NCI-H774 (cell line): ENCODE measurements around the gene MED23.

ENCODE experiments used
- DNase-seq: peaks from one replicate; lab custom pipeline; 2025; lab: John Stamatoyannopoulos, UW

Gene MED23, protein sequence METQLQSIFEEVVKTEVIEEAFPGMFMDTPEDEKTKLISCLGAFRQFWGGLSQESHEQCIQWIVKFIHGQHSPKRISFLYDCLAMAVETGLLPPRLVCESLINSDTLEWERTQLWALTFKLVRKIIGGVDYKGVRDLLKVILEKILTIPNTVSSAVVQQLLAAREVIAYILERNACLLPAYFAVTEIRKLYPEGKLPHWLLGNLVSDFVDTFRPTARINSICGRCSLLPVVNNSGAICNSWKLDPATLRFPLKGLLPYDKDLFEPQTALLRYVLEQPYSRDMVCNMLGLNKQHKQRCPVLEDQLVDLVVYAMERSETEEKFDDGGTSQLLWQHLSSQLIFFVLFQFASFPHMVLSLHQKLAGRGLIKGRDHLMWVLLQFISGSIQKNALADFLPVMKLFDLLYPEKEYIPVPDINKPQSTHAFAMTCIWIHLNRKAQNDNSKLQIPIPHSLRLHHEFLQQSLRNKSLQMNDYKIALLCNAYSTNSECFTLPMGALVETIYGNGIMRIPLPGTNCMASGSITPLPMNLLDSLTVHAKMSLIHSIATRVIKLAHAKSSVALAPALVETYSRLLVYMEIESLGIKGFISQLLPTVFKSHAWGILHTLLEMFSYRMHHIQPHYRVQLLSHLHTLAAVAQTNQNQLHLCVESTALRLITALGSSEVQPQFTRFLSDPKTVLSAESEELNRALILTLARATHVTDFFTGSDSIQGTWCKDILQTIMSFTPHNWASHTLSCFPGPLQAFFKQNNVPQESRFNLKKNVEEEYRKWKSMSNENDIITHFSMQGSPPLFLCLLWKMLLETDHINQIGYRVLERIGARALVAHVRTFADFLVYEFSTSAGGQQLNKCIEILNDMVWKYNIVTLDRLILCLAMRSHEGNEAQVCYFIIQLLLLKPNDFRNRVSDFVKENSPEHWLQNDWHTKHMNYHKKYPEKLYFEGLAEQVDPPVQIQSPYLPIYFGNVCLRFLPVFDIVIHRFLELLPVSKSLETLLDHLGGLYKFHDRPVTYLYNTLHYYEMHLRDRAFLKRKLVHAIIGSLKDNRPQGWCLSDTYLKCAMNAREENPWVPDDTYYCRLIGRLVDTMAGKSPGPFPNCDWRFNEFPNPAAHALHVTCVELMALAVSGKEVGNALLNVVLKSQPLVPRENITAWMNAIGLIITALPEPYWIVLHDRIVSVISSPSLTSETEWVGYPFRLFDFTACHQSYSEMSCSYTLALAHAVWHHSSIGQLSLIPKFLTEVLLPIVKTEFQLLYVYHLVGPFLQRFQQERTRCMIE (N-terminal part only)

GRCh38 chr6:131627724-131628682, at the start of gene MED23:
Gene MED23 (minus strand): TSS chr6:131628242. CDS start chr6:131628049, 193 bp downstream.
- DNase-seq, result peak; percentile 94

DNA sequence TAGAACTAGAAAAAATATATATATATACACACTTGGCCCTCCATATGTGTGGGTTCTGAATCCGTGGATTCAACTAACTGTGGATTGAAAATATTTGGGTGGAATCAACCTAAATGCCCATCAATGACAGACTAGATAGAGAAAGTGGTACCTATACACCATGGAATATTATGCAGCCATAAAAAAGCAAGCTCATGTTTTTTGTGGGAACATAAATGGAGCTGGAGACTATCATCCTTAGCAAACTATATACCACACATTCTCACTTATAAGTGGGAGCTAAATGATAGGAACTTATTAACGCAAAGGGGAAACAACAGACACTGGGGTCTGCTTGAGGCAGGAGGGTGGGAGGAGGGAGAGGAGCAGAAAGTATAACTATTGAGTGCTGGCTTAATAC, 45.1 kb upstream of the MED23 start:
- DNase-seq, result no peak

DNA sequence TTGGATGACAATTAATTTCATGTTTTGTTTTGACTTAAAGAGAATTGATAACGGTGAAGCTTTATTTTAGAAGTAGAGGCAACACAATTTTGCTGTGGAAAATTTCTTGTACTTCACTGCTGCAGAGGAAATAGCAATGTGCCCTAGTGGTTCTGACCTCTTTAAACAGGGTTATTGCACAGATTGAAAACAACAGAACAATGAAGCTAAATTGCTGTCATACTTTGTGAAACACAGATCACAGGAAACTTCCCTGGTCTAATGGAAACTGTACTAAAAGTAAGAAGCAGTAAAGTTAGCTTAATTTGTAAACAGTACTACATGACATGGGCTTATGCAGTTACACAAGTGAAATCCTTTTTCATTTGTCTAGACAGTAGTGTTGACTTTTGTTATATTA, 41.8 kb upstream of the MED23 start:
- no peak for DNase-seq

GRCh38 chr6:131663578-131664165, 35.6 kb upstream of the MED23 start:
- DNase-seq, result no peak

- DNase-seq, result no peak
Observed at GRCh38 chr6:131660195-131660594, 32.2 kb upstream of the MED23 start.

GRCh38 chr6:131658287-131658686, 30.2 kb upstream of the MED23 start:
- no peak for DNase-seq

- DNase-seq, result no peak
Observed at GRCh38 chr6:131657630-131658111, 29.6 kb upstream of the MED23 start.

DNA sequence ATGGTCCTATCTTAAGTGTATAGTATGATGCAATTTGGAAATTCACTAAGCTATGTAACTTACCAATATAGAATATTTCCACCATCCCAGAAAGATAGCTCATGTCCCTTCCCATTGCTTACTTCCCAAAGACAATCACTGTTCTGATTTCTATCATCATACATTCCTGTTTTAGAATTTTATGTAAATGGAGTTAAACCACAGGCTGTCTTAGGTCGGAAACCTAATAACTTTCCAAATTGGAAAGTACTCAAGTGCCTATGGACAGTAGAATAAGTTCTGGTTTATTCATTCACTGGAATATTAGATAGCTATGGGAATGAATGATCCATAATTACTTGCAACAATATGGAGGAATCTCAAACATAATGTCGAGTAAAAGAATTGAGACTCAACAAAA, 29.2 kb upstream of the MED23 start:
- no peak for DNase-seq

DNA sequence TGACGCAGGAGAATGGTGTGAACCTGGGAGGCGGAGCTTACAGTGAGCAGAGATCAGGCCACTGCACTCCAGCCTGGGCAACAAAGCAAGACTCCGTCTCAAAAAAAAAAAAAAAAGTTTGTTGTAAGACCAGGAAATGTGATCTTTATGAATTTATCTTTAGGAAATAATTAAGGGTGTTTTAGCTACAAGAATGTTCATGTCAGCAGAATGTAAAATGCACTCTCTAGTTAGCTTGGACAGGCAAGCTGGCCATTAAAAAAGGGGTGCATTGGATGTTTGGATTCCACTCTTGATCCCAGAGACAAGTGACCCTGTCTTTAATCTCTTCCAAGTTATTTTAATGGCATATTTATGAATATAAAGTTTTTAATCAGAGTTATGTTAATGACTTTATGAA, 28.6 kb upstream of the MED23 start:
- no peak for DNase-seq

- DNase-seq, result no peak
Observed at GRCh38 chr6:131655951-131656350, 27.9 kb upstream of the MED23 start.

DNA sequence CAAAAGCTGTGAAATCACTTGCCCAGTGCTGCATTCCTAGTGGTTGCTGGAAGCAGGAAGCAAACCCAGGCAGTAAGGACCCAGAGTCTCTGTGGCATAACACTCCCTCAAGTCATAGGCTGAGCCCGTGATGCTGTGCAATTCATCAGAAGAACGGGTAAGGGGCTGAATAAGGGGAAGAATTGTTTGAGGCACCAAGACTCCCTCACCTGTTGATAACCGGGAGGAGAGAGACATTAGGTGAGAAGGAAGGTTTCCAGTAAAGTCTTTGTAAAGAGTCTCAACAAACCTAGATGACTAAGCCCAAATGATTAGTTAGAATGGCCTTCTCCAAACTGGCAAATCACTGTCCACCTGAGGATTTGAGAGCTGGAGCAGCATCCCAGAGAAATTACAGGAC, 27.3 kb upstream of the MED23 start:
- no peak for DNase-seq

GRCh38 chr6:131654326-131654725, 26.3 kb upstream of the MED23 start:
- no peak for DNase-seq

GRCh38 chr6:131652472-131652871, 24.4 kb upstream of the MED23 start:
- DNase-seq, result peak; percentile 9

DNA sequence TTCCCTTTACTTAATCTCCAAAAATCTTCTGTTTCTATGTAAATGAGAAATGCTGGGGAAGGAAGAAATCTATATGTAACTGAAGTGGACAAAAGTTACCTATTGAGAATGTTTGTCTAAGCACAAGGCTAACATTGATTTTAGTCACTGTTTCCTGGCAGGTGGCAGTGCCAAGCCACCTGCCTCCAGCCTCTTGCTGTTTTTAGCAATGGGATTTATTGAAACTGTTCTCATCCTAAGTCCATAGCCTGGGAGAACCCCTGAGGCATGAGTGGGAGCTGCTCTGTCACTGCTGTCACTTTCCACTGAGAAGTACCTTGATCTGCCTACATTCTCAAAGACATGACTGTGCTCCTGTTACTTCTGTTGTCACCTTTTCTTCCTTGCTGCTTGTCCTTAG, 23.7 kb upstream of the MED23 start:
- peak; percentile 79 for DNase-seq

- DNase-seq, result no peak
Observed at GRCh38 chr6:131646249-131646670, 18.2 kb upstream of the MED23 start.

- DNase-seq, result no peak
Observed at GRCh38 chr6:131645846-131646245, 17.8 kb upstream of the MED23 start.

GRCh38 chr6:131644921-131645320, 16.9 kb upstream of the MED23 start:
- DNase-seq, result no peak

- no peak for DNase-seq
Observed at GRCh38 chr6:131643855-131644460, 15.9 kb upstream of the MED23 start.

GRCh38 chr6:131642987-131643611, 15.1 kb upstream of the MED23 start:
- DNase-seq, result peak; percentile 52

GRCh38 chr6:131642565-131642964, 14.5 kb upstream of the MED23 start:
- no peak for DNase-seq
